ENCODE measurements around the gene CELF4.

DNA sequence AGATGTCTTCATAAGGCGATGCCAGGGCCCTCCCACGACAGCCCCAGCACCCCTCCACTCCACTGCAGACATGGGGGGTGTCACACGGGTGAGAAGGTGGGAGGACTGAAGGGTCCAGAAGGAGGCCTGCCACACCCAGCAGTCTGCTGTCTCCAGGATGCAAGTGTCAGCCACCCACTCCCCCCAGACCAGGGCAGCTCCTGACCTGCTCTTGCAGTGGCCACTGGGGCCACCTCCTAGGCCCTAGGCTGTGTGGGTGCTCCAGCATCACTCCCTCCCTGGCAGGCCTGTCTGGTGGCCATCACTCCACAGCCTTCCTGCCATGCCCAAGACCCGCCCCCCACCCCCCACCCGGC, 171.0 kb downstream of the CELF4 start:
- TF ChIP-seq, protein P1, sequence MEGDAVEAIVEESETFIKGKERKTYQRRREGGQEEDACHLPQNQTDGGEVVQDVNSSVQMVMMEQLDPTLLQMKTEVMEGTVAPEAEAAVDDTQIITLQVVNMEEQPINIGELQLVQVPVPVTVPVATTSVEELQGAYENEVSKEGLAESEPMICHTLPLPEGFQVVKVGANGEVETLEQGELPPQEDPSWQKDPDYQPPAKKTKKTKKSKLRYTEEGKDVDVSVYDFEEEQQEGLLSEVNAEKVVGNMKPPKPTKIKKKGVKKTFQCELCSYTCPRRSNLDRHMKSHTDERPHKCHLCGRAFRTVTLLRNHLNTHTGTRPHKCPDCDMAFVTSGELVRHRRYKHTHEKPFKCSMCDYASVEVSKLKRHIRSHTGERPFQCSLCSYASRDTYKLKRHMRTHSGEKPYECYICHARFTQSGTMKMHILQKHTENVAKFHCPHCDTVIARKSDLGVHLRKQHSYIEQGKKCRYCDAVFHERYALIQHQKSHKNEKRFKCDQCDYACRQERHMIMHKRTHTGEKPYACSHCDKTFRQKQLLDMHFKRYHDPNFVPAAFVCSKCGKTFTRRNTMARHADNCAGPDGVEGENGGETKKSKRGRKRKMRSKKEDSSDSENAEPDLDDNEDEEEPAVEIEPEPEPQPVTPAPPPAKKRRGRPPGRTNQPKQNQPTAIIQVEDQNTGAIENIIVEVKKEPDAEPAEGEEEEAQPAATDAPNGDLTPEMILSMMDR (IDR thresholded peaks at IDR 0.05) = no peak
- TF ChIP-seq POLR2A (IDR thresholded peaks at IDR 0.05) = no peak
